ENCODE measurements around the gene PSMA3.

- TF ChIP-seq, protein P1, sequence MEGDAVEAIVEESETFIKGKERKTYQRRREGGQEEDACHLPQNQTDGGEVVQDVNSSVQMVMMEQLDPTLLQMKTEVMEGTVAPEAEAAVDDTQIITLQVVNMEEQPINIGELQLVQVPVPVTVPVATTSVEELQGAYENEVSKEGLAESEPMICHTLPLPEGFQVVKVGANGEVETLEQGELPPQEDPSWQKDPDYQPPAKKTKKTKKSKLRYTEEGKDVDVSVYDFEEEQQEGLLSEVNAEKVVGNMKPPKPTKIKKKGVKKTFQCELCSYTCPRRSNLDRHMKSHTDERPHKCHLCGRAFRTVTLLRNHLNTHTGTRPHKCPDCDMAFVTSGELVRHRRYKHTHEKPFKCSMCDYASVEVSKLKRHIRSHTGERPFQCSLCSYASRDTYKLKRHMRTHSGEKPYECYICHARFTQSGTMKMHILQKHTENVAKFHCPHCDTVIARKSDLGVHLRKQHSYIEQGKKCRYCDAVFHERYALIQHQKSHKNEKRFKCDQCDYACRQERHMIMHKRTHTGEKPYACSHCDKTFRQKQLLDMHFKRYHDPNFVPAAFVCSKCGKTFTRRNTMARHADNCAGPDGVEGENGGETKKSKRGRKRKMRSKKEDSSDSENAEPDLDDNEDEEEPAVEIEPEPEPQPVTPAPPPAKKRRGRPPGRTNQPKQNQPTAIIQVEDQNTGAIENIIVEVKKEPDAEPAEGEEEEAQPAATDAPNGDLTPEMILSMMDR (conservative IDR thresholded peaks at IDR 0.05; ENCODE audit: low read length) = no peak
- TF ChIP-seq EZH2phosphoT487 (IDR thresholded peaks at IDR 0.05; ENCODE audit: borderline replicate concordance) = no peak
Observed at GRCh38 chr14:58287607-58288042, 43.0 kb downstream of the PSMA3 start.

Data from Loucy (cell line).